ENCODE measurements around the gene KERA. TPM values are rescaled to one million over a fixed set of nuclear protein-coding genes. Genes with fewer than 3 reads are reported as not detected.

KERA gene
- total RNA-seq, 2 donors from 2014 or later = not detected

DNA sequence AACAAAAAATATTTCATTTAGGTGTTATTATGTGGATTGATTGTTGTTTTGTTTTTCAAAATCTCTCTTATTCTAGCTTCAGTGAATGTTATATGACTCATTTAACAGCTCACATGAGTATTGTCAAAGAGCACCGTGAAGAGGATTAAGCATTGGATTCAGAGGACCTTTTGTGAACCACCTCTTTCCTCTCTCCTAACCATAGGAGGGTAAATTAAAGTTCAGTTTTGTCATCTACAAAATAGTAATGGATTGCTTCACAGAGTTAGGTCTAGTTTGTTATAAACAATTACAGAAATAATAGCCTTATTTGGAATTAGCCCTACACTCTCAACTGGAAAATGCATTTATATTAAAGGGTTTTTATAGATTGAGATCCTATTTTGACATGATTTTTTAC is 962 bp upstream of the KERA start:
- Histone ChIP-seq H3K27me3 (no peaks in the 10 kb centered on the region), H3K9me3 (no peaks in the 10 kb centered on the region), H3K4me1 (peaks cover 0 to under 1% of the 10 kb centered on the region in 2 donors), H3K27ac (no peak overlapping the region), H3K36me3 (no peaks in the 10 kb centered on the region), H3K4me3 (no peak overlapping the region)
- no peak for DNase-seq (ENCODE audit: low spot score)
- TF ChIP-seq, protein P1, sequence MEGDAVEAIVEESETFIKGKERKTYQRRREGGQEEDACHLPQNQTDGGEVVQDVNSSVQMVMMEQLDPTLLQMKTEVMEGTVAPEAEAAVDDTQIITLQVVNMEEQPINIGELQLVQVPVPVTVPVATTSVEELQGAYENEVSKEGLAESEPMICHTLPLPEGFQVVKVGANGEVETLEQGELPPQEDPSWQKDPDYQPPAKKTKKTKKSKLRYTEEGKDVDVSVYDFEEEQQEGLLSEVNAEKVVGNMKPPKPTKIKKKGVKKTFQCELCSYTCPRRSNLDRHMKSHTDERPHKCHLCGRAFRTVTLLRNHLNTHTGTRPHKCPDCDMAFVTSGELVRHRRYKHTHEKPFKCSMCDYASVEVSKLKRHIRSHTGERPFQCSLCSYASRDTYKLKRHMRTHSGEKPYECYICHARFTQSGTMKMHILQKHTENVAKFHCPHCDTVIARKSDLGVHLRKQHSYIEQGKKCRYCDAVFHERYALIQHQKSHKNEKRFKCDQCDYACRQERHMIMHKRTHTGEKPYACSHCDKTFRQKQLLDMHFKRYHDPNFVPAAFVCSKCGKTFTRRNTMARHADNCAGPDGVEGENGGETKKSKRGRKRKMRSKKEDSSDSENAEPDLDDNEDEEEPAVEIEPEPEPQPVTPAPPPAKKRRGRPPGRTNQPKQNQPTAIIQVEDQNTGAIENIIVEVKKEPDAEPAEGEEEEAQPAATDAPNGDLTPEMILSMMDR (IDR thresholded peaks at IDR 0.05) = no peak

DNA sequence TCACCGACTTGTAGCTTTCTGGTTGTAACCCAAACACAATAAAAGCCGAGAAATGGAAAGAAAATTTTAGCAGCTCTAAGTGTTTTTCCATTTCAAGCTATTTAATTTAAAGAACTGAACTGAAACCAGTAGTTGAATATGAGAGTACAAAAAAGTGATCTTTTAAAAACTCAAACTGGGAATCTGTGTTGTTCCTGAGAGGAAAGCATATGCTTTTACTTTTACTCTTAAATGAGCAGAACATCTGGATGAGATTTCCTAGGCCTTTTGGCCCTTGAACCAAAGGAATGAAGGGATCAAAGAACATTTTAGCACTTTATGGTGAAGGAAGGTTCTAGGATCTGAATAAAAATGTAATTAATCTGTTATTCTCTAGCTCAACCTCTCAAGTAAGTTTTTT is 1.3 kb downstream of the KERA start:
- Histone ChIP-seq H3K9me3 (no peaks in the 10 kb centered on the region), H3K4me3 (no peak overlapping the region), H3K27ac (no peak overlapping the region), H3K27me3 (no peaks in the 10 kb centered on the region), H3K36me3 (no peaks in the 10 kb centered on the region), H3K4me1 (peaks cover 0 to 3% of the 10 kb centered on the region in 2 donors)
- TF ChIP-seq, protein P1 (IDR thresholded peaks at IDR 0.05) = no peak
- no peak for DNase-seq (ENCODE audit: low spot score)

DNA sequence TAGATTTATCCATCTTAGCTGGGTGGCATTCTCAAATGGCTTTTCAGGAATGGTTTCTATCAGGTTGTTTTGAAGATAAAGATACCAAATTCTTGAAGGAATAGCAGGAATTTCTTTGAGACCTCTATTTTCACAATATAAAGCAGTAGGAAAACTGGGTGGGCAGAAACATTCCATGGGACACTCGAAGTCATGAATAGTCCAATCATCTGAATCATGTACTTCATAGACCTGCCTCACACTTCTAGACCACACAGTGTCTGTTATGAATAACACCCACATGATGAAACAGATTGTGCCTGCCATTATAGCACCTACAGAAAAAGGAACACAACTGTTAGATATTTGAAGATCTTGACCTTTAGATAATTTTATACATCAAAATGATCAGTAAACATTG is 1.8 kb downstream of the KERA start:
- TF ChIP-seq, protein P1 (IDR thresholded peaks at IDR 0.05) = no peak
- H3K4me1 ChIP-seq = peaks cover 0 to 3% of the 10 kb centered on the region in 2 donors

DNA sequence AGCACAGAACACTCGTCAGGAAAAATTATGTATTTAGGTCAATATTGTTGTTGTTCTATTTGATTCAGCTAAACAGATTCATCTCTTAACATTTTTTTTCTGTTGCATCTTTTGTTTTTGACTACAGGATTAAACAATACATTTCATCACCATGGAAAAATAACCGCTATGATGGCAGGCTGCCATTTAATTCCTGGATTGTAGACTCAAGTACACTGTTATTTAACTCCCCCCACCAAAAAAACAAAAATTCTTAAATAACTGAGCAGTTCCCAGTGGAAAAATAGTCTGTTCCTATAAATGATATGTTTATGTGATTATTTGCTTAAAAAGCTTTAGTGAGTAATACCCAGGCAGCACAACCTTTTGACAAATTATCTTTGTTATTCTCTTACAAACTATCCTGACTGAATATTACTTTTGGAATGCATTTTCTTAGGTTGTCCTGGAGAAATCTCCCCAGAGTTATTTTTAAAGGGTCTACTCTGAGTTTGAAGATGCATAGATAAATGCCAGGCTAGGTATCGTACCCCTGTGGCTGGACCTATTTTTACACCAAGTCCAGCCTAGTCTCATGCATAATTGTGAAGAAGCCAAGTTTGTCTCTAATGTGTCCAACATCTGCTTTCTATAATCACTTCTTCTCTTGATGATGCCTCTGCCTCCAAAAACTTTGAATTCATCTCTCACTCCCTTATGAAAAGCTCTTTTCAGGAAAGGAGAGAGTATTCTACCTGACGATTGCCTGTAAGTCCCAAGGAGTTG is 3.7 kb downstream of the KERA start:
- H3K27ac ChIP-seq = no peak overlapping the region
- DNase-seq (ENCODE audit: low spot score) = no peak
- TF ChIP-seq, protein P1 (IDR thresholded peaks at IDR 0.05) = no peak
- H3K4me1 ChIP-seq = peaks cover 0 to 3% of the 10 kb centered on the region in 2 donors
- H3K27me3 ChIP-seq = no peaks in the 10 kb centered on the region
- H3K36me3 ChIP-seq = no peaks in the 10 kb centered on the region
- H3K4me3 ChIP-seq = no peak overlapping the region
- H3K9me3 ChIP-seq = no peaks in the 10 kb centered on the region

More for the DNA sequence above, 1.8 kb downstream of the KERA start:
- H3K36me3 ChIP-seq = no peaks in the 10 kb centered on the region
- H3K27ac ChIP-seq = no peak overlapping the region
- H3K4me3 ChIP-seq = no peak overlapping the region
- no peak for DNase-seq (ENCODE audit: low spot score)
- H3K27me3 ChIP-seq = no peaks in the 10 kb centered on the region
- H3K9me3 ChIP-seq = no peaks in the 10 kb centered on the region

DNA sequence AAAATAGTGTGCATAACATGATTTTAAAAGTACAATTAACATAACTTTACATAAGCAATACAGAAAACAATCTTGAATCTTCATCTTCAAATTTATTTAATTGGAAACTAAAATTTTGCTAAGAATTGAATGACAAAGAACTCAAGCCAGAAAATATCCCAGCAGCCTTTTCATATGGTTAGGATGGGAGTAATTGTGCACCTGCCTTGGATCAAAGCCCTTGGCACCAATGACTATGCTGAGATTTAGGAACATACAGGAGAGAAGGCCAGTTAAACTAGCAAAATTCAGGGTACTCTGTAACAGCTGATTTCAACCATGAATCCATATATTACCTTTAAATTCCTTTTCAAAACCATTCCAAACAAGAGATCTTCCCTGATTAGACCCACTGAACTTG is 5.8 kb downstream of the KERA start:
- TF ChIP-seq, protein P1 (IDR thresholded peaks at IDR 0.05) = no peak
- H3K4me1 ChIP-seq = peaks cover 0 to 3% of the 10 kb centered on the region in 2 donors
- no peak for DNase-seq (ENCODE audit: low spot score)
- no peaks in the 10 kb centered on the region for H3K27me3 ChIP-seq
- H3K27ac ChIP-seq = no peak overlapping the region
- no peak overlapping the region for H3K4me3 ChIP-seq
- H3K9me3 ChIP-seq = no peaks in the 10 kb centered on the region
- H3K36me3 ChIP-seq = no peaks in the 10 kb centered on the region

DNA sequence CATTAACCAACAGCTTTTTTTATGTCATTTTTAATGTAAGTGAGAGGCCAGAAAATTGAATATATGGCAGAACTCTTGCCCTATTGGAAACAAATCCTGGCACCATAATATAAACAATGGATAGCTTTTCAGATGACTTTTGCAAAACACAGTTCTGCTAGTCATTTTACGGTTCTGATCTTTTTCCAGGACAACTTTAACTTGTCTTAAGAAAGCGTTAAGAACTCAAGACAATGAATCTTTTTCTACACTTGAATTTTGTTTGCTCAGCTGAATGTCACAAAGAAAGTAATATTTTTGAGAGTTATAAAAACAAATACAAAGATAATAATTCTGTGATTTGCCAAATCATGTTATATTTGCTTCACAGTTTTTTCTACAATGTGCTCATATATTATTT is 13.2 kb downstream of the KERA start:
- no peaks in the 10 kb centered on the region for H3K4me1 ChIP-seq
- no peak for DNase-seq (ENCODE audit: low spot score)
- H3K27me3 ChIP-seq = no peaks in the 10 kb centered on the region
- H3K27ac ChIP-seq = no peak overlapping the region
- no peaks in the 10 kb centered on the region for H3K9me3 ChIP-seq
- H3K36me3 ChIP-seq = no peaks in the 10 kb centered on the region
- no peak overlapping the region for H3K4me3 ChIP-seq
- TF ChIP-seq, protein P1 (IDR thresholded peaks at IDR 0.05) = no peak

Measured in right atrium auricular region (tissue), 2 donors.